Sciatic nerve (tissue), 2 donors: ENCODE results near the gene TANC1. TPM values are rescaled to one million over a fixed set of nuclear protein-coding genes. Genes with fewer than 3 reads are reported as not detected.

Source experiments
- ATAC-seq: fragments of 200-7000 bp; cut with Tn5 transposase; one replicate; pipeline ENCODE4 v1.9.1; 2020; ENCODE audit warnings: mild to moderate bottlenecking, moderate library complexity
- DNase-seq: peaks from one replicate; pipeline ENCODE4 v3.0.0-alpha.2; 2020; ENCODE audit warnings: low spot score
- intact Hi-C: fragments of 100-400 bp; cut with DNase I; formaldehyde crosslinking; loops from one replicate; pipeline ENCODE4 v1.14.2; 2022
- total RNA-seq: library from RNA; stranded (reverse); fragmentation: NEBNext Ultra II Directional; extraction: Animal tissue kit (Norgen Biotek cat#: 25700); gene quantifications from one replicate; pipeline ENCODE4 v1.2.1, GENCODE V29; 2021
- donor health status: DM: no; HTN: no; CAD: no.
- donor health status: DM: no; HTN: no; CAD: no.

The TANC1 gene
- total RNA-seq: 50.3 TPM

DNA sequence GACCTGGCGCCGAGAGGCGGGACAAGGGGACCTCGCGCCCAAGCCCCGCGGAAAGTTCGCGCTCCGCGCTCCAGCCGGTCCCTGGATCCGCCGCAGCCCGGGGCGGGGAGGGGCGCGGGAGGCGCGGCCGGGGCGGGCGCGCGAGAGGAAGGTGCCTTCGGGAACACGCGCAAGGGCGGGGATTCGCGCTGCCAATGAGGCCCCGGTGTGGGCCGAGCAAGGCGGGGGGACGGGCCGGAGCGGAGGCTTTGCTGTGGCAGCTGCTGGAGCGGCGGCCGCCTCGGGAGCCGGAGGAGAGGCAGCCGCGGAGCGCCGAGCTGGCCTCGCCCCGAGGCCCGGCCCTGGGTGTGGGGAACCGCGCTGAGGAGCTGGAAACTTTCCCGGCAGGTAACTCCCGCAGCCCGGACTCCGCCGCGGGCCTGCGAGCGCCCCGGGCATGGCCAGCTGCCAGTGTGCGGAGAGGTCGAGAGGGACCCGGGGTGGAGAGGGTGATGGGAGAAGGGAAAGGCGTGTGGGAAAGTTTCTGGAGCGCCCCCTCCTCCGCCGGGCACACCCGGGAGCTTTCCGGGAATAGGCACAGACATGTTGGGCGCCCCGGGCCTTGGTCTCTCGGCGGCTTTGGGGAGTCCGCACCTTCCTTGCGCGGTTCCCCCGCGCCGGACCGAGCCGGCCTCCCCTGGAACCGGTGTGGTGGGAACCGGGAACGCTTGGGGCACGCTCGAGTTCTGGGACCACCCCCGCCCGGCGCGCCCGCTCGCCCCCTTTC lies at the start of gene TANC1:
Gene TANC1 (plus strand): TSS at position 245 of the 766 bp plus-strand sequence. CDS start 97,271 bp downstream, outside the sequence.
- intact Hi-C loops: no loop called here
- ATAC-seq: peak; percentile 95
- DNase-seq: peak; percentile 96

DNA sequence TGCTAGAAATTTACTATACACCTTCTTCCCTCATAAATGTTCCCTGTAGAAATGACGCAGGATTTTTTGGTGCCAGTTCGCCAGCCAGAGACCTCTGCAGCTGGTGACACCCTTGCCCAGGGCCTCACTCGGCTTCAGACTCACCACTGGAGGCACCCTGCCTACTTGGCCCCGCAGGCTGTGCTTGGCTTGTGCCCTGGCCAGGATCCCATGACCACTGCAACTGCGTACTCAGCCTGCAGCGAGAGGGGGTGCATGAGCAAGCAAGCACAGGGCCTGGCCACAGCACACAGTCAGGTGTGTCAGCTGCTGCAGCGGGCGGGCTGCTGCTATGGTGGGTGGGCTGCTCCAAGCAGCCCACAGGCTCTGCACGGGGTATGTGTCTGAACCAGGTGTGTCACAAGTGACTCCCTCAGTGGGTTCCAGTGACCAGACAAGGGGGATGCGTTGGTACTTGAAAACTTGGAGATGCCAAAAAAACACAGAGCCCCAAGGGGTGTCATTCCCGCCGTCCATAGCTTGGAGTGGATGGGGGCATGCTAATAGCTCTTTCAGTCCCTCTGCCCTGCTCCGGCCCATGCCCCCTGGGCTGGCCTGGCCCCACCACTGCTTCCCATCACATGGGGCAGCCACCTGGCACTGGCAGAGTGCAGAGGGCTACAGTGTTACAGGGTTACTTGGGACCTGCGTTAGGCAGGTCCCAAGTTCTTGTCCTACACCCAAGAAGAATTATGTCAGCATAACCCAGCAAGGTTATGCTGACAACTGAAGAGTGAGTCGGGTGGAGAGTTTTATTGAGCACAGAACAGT lies 46.6 kb upstream of the TANC1 start:
- DNase-seq (no peak), ATAC-seq (no peak)
- intact Hi-C loops: no loop called here

DNA sequence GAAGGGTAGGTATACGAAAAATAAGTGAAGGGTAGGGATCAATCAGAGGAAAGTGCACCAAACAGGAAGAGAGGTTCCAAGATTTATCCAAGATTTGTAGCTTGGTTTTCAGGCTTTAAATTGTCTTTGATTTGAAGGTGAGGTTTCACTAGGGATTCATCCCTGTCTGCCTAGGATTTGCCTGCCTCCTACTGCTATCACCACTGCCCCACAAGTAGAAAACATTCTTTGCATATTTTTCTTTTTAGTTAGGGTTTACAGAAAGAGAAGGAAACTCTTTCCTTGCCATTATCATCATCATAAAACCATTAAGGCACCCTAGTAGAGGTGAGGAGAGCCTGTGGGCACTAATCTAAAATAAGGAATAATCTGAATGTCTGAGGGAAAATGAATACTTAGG lies 45.8 kb upstream of the TANC1 start:
- DNase-seq (no peak), ATAC-seq (no peak)
- intact Hi-C loops: no loop called here

DNA sequence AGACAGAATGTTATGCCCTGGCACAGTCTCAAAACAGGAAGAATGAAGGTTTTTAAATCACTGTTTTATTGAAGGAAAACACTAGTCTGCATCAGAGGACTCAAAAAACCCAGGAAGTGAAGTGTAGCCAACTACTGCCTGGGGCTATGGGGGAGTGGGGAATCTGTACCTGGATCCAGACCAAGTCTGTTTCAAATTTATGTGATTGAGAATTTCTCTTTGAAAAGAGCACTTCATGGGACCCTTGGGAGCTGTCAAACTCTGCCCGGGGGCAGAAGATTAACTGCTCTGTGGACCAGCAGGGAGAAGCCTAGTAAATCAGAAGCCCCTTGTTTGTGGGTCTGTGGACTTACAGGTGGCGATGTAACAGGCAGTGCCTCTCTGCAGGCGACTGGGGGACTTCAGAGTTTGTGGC lies 45.3 kb upstream of the TANC1 start:
- DNase-seq (no peak), ATAC-seq (no peak)
- intact Hi-C loops: no loop called here

DNA sequence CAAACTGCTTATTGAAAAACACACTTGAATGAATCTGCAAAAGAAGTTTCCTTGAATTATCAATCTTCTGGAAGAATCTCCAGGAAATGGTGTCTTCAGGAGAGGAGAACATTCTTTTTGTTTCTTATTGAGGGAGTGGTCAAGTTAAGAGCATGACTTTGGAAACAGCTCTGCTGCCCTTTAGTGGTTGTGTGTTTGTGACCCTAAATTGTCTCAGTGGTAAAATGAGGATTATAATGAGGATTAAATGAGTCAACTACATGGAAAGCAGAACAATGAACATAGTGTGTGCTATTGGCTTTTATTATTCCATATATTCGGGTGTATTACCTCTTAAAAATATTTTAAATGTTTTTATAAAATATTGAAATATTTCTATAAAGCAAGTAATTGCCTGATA lies 44.8 kb upstream of the TANC1 start:
- intact Hi-C loops: no loop called here
- DNase-seq (no peak), ATAC-seq (no peak)

DNA sequence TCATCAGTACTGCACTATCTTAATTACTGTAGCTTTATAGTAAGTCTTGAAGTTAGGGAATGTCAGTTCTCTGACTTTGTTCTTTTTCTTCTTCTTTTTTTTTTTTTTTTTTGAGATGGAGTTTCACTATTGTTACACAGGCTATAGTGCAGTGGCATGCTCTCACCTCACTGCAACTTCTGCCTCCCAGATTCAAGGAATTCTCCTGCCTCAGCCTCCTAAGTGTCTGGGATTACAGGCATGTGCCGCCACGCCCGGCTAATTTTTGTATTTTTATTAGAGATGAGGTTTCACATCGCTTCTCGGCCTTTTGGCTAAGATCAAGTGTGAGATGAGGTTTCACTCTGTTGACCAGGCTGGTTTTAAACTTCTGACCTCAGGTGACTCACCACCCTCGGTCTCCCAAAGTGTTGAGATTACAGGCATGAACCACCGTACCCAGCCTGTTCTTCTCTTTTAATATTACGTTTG lies 41.9 kb upstream of the TANC1 start:
- no peak for DNase-seq
- no peak for ATAC-seq
- intact Hi-C loops: no loop called here

DNA sequence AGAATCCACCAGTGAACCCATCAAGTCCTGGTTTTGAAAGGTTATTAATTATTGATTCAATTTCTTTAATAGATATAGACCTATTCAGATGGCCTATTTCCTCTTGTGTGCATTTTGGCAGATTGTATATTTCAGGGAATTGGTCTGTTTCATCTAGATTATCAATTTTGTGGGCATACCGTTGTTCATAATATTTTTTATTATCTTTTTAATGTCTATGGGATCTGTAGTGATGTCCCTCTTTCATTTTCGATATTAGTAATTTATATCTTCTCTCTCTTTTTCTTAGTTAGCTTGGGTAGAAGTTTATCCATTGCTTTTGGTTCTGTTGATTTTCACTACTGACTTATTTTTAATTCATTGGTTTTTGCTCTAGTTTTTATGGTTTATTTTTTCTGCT lies 39.9 kb upstream of the TANC1 start:
- ATAC-seq (no peak), DNase-seq (no peak)
- intact Hi-C loops: no loop called here

DNA sequence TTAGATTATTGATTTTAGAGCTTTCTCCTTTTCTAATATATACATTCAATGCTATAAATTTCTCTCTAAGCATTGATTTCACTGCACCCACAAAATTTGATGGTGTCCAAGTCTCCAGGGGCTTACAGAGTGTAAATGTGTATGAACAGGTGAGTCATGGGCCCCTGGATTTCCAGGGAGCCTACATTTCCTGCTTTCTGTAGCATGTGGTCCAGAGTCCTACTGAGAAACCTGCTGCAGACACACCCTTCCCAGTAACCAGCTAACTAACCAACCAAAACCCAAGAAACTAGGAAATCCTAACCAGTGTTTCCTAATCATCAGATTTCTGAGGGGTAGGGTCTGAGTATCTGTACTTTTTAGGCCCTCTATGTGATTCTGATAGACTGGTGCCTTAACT lies 39.5 kb upstream of the TANC1 start:
- no peak for DNase-seq
- intact Hi-C loops: no loop called here
- ATAC-seq: no peak

DNA sequence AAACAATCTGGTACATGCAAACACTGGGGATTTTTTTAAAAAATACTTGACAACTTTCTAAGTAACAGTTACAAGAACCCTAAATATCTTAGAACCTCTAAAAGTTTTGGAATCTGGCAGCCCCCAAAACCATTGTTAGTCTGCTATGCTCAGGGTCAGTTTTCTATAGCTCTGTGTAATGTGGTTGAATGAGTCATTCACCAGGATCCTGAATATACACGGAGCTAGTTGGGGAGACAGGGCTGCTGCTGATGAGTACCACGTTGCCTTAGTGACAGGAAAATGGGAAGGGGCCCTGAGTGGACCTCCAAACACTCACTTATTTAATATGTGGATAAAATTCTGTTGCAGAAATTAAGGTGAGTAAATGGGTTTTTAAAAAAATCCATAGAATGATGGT lies 36.9 kb upstream of the TANC1 start:
- intact Hi-C loops: no loop called here
- ATAC-seq (no peak), DNase-seq (no peak)

DNA sequence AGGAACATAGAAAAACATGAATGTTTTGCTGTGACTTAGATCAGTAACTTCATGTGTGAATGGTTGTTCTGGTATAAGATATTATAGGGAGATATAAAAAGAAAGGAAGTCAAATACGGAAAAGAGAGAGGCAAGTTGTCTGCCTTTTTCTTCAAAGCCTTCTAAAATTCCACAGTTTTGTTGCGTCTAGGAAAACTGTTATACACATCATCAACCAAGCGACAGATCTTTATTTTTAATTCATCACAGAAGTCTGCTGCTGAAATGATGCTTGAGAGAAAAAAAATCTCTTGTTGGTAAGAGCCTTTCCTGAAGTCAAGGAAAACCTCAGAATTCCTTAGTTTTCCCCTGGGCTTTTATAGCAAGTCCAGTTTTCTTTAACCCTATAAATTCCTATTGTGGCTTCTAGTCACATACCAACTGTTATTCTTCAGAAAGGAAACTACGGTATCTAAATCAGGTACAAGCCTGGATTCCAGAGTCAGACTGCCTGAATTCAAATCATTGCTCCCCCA lies 36.3 kb upstream of the TANC1 start:
- intact Hi-C loops: no loop called here
- no peak for DNase-seq

DNA sequence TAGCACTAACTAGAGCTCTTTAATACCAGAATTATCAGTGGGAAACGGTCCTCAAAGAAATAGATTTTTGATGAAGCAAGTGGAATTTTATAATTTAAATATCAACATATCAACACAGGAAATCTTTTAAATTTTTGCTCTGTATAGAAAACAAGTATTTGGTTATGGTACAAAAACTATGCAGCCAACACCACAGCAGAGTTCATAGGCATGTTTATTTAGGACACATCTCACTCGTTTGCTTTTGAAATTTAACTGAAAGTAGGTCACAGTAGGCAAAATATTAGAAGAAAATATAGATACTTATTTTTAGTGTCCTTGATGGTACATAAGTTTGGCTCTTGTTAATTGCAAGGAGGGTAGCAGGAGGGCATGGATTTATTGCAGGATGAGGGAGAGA lies 34.3 kb upstream of the TANC1 start:
- DNase-seq (no peak), ATAC-seq (no peak)
- intact Hi-C loops: no loop called here

More for the DNA sequence above, 36.3 kb upstream of the TANC1 start:
- ATAC-seq: no peak

DNA sequence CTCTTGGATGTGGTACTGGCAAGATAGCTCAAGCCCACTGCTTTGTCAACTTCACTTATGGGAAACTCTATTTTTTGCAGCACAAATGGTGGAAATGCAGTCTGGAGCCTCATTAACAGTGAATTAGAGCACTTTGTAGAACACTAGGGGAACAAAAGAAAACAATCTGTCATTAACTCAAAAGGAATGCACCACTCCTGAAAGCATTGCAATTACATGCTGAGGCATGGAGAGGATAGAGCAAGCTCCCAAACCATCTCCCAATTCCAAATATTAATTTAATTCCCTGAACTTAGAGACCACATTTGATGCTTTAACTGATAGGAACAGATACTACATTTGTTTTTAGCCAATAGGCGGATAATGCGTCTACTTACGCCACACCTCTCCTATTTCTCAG lies 32.8 kb upstream of the TANC1 start:
- intact Hi-C loops: no loop called here
- no peak for DNase-seq
- no peak for ATAC-seq

DNA sequence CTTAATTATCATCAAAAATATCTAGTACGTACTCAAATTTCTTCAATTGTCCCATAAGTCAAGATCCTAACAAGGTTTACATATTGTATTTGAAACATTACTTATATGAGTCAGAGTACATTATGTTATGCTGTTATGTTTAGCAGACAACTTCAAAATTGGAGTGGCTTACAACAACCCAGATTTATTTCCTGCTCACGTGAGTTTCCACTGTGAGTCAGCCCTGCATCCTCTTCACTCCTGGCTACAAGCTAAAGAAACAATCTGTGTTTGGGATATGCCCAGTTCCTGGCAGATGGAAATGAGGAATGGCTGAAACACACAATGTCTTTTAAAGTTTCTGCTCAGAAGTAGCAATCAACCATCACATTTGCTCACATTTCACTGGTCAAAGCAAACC lies 31.5 kb upstream of the TANC1 start:
- ATAC-seq (no peak), DNase-seq (no peak)
- intact Hi-C loops: no loop called here

DNA sequence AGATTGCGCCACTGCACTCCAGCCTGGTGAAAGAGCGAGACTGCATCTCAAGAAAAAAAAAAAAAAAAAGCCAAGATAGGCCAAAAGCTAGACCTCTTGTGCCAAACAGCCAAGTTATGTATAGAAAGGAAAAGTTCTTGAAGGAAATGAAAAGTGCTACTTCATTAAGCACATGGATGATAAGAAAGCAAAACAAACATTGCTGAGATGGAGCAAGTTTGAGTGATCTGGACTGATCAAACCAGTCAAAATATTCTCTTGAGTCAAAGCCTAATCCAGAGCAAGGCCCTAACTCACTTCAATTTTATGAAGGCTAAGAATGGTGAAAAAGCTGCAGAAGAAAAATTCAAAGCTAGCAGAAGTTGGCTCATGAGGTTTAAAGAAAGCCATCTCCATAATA lies 28.1 kb upstream of the TANC1 start:
- DNase-seq: no peak
- intact Hi-C loops: no loop called here
- no peak for ATAC-seq

DNA sequence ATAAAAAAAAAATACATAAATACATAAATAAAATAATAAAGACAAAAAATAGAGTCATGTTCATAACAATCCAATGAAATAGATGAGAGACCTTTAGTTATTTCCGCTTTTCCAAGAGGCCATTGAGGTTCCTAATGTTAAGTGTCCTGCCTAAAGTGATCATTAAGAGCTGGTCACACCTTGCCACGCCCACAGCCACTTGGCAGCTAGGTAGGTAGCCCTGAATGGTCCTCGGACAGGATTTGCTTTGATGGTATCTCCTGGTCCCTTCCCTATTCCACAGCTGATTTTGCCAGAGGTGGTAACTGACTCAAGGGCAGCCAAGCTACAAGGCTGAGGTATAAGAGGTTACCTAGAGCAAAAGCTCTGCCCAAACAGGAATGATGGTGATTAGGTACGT lies 24.5 kb upstream of the TANC1 start:
- DNase-seq (no peak), ATAC-seq (no peak)
- intact Hi-C loops: no loop called here

DNA sequence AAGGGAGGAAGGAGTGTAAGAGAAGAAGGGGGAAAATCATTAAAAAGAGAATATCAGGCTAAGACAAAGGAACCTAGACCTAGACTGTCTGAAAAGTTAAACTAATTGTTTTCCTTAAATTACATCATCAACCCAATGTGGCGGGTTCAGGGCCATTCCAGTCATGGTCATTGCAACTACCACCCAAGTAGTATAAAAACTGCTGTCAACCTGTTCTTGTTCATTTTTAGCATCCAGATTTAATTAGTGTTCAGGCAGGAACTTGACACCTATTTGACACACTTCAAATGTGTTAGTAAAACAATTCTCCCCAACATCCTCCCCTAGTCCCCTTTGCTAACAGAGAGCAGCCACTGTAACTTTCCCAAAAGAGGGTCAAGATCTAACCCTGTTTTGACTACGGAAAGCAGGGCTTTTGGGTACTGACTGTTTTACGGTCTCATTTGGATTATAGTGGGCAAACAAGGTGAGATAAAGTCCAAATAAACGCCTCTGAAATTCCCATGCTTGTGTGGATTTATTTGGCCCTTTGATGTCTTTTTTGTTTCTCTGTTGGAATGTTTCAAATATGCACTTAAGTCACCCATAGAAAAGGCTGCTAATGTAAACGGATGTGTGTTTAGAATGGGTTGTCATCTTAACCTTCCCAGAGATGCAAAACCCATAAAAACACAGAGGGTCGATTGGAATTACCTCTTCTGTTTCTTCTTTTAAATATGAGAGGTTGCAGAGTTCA lies 19.3 kb upstream of the TANC1 start:
- ATAC-seq (no peak), DNase-seq (no peak)
- intact Hi-C loops: no loop called here

DNA sequence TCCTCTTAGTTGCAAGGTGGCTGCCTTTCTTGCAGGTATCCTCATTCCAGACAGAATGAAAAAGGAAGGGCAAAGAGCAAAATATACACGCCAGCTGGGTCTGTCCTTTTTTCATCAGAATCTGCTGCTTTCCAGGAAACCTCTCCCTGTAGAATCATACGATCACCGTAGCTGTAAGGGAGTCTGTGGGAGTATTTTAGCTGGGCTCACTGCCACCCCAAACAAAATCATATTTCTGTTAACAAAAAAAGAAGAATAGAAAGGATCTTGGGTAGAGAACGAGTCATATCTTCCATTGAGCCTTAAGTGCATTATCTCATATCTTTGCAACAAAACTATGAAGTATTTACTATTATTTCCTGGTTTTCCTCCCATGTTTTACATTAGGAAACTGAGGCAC lies 15.0 kb upstream of the TANC1 start:
- intact Hi-C loops: no loop called here
- ATAC-seq: peak; percentile 57
- DNase-seq: no peak

DNA sequence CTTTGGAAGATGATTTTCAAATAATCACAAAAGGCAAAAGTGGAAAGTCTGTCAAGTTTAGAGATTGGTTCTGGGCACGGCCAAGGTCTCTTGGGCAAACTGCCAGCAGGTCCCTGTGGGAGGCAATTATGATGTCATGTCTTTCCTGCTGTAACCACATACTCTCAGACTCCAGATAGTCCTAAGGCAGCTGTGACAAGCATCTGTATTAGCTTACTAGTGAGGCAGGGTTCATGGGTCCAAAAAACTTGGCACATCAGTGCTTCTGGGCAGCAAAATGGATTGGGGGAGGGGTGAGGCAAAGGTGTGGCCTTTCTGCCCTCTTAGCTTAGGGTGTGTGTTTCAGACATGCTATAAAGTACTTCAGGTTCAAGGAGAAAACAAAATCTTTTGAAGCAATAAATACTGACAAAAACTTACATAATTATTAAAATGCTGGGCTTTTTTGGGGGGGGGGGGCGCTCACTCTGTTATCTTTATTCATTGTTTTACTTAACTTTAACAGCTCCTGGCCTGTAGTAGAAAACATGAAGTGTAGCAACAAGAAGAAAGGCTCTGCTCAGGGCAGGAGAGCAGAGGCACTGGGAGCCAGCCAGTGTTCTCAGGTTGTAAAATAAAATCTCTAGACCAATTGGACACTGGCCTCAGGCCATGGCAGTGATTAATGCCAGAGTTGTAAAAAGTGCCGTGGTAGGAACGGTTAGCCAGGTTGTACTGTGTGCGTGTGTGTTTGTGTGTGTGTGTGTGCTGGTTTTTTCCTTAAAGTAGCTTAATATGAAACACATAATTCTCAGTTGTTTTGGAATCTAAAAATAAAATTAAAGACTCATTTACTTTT lies 14.3 kb upstream of the TANC1 start:
- DNase-seq (peak; percentile 89), ATAC-seq (peak; percentile 95)
- intact Hi-C loops: no loop called here
